Stimulated activated effector memory CD8-positive, alpha-beta T cell treated with anti-CD3 and anti-CD28 coated beads, Interleukin-12 subunit alpha, Interleukin-12 subunit beta, amount 100 ng/mL, for 72 hours (primary cell): ENCODE measurements around the gene CD151.

ENCODE experiments used
- ATAC-seq: fragments of 150-1000 bp; cut with Tn5 transposase; 2 replicates; pipeline ENCODE4 v1.10.0; 2021
- DNase-seq, 2 donors: peaks; one replicate each; pipeline ENCODE4 v3.0.0; 2021 to 2022; ENCODE audit warnings: low spot score in 2 of 2
- H3K27ac Mint-ChIP-seq: one replicate; pipeline ENCODE4 v1.8.0; 2022; ENCODE audit warnings: mild to moderate bottlenecking, mixed read lengths
- H3K36me3 Mint-ChIP-seq: one replicate; pipeline ENCODE4 v1.8.0; 2022; ENCODE audit warnings: mild to moderate bottlenecking, mixed read lengths
- H3K4me1 Mint-ChIP-seq: one replicate; pipeline ENCODE4 v1.8.0; 2022; ENCODE audit warnings: mixed read lengths
- H3K4me3 Mint-ChIP-seq: one replicate; pipeline ENCODE4 v1.8.0; 2022; ENCODE audit warnings: mild to moderate bottlenecking, mixed read lengths
- H3K9me3 Mint-ChIP-seq: one replicate; pipeline ENCODE4 v1.8.0; 2022; ENCODE audit warnings: mixed read lengths

The CD151 gene

GRCh38 chr11:819129-819931 is 13.4 kb upstream of the CD151 start:
- peak; percentile 81 for ATAC-seq
- Mint-ChIP-seq H3K4me3 (peak overlapping the region; percentile 76), H3K4me1 (peaks cover 13% of the 10 kb centered on the region), H3K27ac (peak overlapping the region; percentile 83), H3K36me3 (peaks cover 44% of the 10 kb centered on the region), H3K9me3 (no peaks in the 10 kb centered on the region)
- DNase-seq: peak; percentile 94 to 95

- Mint-ChIP-seq H3K9me3 (no peaks in the 10 kb centered on the region), H3K27ac (peak overlapping the region; percentile 83)
Measured at GRCh38 chr11:819943-820649, 12.7 kb upstream of the CD151 start.

GRCh38 chr11:820655-821511 is 11.9 kb upstream of the CD151 start:
- peak overlapping the region; percentile 83 for H3K27ac Mint-ChIP-seq
- H3K4me3 Mint-ChIP-seq: peak overlapping the region; percentile 76
- H3K4me1 Mint-ChIP-seq: peaks cover 17% of the 10 kb centered on the region
- ATAC-seq: no peak
- no peaks in the 10 kb centered on the region for H3K9me3 Mint-ChIP-seq
- H3K36me3 Mint-ChIP-seq: peaks cover 43% of the 10 kb centered on the region
- DNase-seq: no peak

More at GRCh38 chr11:819943-820649, 12.7 kb upstream of the CD151 start:
- peaks cover 44% of the 10 kb centered on the region for H3K36me3 Mint-ChIP-seq
- peaks cover 15% of the 10 kb centered on the region for H3K4me1 Mint-ChIP-seq
- DNase-seq (peak; percentile 76 to 94), ATAC-seq (peak; percentile 81)
- H3K4me3 Mint-ChIP-seq: peak overlapping the region; percentile 76

GRCh38 chr11:821512-822371 is 11.0 kb upstream of the CD151 start:
- no peaks in the 10 kb centered on the region for H3K9me3 Mint-ChIP-seq
- peak overlapping the region; percentile 17 for H3K27ac Mint-ChIP-seq
- H3K4me3 Mint-ChIP-seq: peak overlapping the region; percentile 76

GRCh38 chr11:823441-824291 is 9.1 kb upstream of the CD151 start:
- Mint-ChIP-seq H3K36me3 (peaks cover 43% of the 10 kb centered on the region), H3K27ac (no peak overlapping the region), H3K4me1 (peaks cover 25% of the 10 kb centered on the region), H3K9me3 (no peaks in the 10 kb centered on the region), H3K4me3 (no peak overlapping the region)
- ATAC-seq (no peak), DNase-seq (no peak)

More at GRCh38 chr11:821512-822371, 11.0 kb upstream of the CD151 start:
- no peak for DNase-seq
- no peak for ATAC-seq
- Mint-ChIP-seq H3K4me1 (peaks cover 17% of the 10 kb centered on the region), H3K36me3 (peaks cover 43% of the 10 kb centered on the region)

- H3K4me3 Mint-ChIP-seq: no peak overlapping the region
- no peak for ATAC-seq
- H3K4me1 Mint-ChIP-seq: peaks cover 23% of the 10 kb centered on the region
- no peak for DNase-seq
- no peaks in the 10 kb centered on the region for H3K9me3 Mint-ChIP-seq
- peaks cover 43% of the 10 kb centered on the region for H3K36me3 Mint-ChIP-seq
- H3K27ac Mint-ChIP-seq: no peak overlapping the region
Measured at GRCh38 chr11:824292-824880, 8.4 kb upstream of the CD151 start.

- H3K27ac Mint-ChIP-seq: no peak overlapping the region
- no peaks in the 10 kb centered on the region for H3K9me3 Mint-ChIP-seq
- H3K4me1 Mint-ChIP-seq: peaks cover 23% of the 10 kb centered on the region
- ATAC-seq (no peak), DNase-seq (no peak)
- H3K36me3 Mint-ChIP-seq: peaks cover 40% of the 10 kb centered on the region
- H3K4me3 Mint-ChIP-seq: no peak overlapping the region
Measured at GRCh38 chr11:824942-825341, 7.8 kb upstream of the CD151 start.

GRCh38 chr11:825366-826226 is 7.2 kb upstream of the CD151 start:
- Mint-ChIP-seq H3K9me3 (no peaks in the 10 kb centered on the region), H3K27ac (no peak overlapping the region), H3K36me3 (peaks cover 36% of the 10 kb centered on the region), H3K4me1 (peaks cover 23% of the 10 kb centered on the region), H3K4me3 (no peak overlapping the region)
- ATAC-seq (no peak), DNase-seq (no peak)

GRCh38 chr11:826227-826621 is 6.5 kb upstream of the CD151 start:
- ATAC-seq (no peak), DNase-seq (no peak)
- Mint-ChIP-seq H3K4me3 (peak overlapping the region; percentile 70), H3K27ac (no peak overlapping the region), H3K36me3 (peaks cover 30% of the 10 kb centered on the region), H3K9me3 (no peaks in the 10 kb centered on the region), H3K4me1 (peaks cover 16% of the 10 kb centered on the region)

- no peak for ATAC-seq
- H3K4me1 Mint-ChIP-seq: peaks cover 16% of the 10 kb centered on the region
- peaks cover 29% of the 10 kb centered on the region for H3K36me3 Mint-ChIP-seq
- H3K27ac Mint-ChIP-seq: no peak overlapping the region
- H3K4me3 Mint-ChIP-seq: peak overlapping the region; percentile 70
- no peaks in the 10 kb centered on the region for H3K9me3 Mint-ChIP-seq
- DNase-seq: no peak
Measured at GRCh38 chr11:826836-827145, 6.0 kb upstream of the CD151 start.

GRCh38 chr11:827146-827896 is 5.4 kb upstream of the CD151 start:
- H3K36me3 Mint-ChIP-seq: peaks cover 24% of the 10 kb centered on the region
- peak; percentile 17 for ATAC-seq
- H3K27ac Mint-ChIP-seq: no peak overlapping the region
- peak overlapping the region; percentile 70 for H3K4me3 Mint-ChIP-seq
- DNase-seq: peak in 1 of 2 donors; percentile 76
- peaks cover 16% of the 10 kb centered on the region for H3K4me1 Mint-ChIP-seq
- no peaks in the 10 kb centered on the region for H3K9me3 Mint-ChIP-seq

- ATAC-seq (no peak), DNase-seq (no peak)
- Mint-ChIP-seq H3K27ac (no peak within 1 kb of the TSS), H3K9me3 (no peaks in the 10 kb centered on the region), H3K4me1 (peaks cover 16% of the 10 kb centered on the region), H3K4me3 (peak within 1 kb of the TSS; percentile 70), H3K36me3 (peaks cover 19% of the 10 kb centered on the region)
Measured at GRCh38 chr11:827897-828192, 4.9 kb upstream of the CD151 start, which contains the start of gene CRACR2B. TSS of gene CRACR2B (plus strand) at chr11:827919. CDS start at chr11:828608, 689 bp downstream.
